HG03060 (cell line): ENCODE data around the gene GSK3B.

Experiments
- ATAC-seq: cut with Tn5 transposase; IDR thresholded peaks from one replicate; pipeline ENCODE4 v1.9.1; 2021; ENCODE audit warnings: low read depth, moderate number of reproducible peaks; ENCODE audit not compliant: unreplicated experiment

GSK3B gene

DNA sequence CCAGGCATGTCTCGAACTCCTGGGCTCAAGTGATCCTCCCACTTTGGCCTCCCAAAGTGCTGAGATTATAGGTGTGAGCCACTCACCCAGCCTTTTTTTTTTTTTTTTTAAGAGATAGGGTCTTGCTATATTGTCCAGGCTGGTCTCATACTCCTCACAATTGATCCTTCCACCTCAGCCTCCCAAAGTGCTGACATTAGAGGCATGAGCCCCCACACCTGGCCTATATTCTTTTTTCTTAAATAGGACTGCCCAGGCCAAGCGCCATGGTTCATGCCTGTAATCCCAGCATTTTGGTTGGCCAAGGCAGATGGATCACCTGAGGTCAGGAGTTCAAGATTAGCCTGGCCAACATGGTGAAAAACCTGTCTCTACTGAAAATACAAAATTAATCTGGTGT lies 299.8 kb downstream of the GSK3B start:
- no peak for ATAC-seq

DNA sequence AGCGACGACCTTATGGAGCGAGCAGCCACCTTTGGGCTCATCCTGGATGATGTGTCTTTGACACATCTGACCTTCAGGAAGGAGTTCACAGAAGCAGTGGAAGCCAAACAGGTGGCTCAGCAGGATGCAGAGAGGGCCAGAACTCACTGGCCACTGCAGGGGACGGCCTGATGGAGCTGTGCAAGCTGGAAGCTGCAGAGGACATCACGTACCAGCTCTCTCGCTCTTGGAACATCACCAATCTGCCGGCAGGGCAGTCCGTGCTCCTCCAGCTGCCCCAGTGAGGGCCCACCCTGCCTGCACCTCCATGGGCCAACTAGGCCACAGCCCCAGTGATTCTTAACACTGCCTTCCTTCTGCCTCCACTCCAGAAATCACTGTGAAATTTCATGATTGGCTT lies 302.0 kb downstream of the GSK3B start:
- no peak for ATAC-seq

DNA sequence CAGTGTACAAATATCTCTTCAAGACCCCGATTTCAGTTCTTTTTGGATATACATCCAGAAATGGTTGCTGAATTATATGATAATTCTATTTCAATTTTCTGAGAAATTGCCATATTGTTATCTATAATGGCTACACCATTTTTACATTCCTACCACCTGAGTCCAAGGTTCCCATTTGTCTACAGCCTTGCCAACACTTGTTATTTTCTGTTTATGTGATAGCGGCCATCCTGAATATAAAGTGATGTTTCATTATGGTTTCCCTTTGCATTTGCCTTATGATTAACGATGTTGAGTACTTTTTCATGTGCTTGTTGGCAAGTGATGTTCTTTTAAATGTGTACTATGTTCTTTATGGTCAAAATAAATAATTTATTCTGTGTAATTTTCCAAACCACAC lies 303.9 kb downstream of the GSK3B start:
- ATAC-seq: no peak

DNA sequence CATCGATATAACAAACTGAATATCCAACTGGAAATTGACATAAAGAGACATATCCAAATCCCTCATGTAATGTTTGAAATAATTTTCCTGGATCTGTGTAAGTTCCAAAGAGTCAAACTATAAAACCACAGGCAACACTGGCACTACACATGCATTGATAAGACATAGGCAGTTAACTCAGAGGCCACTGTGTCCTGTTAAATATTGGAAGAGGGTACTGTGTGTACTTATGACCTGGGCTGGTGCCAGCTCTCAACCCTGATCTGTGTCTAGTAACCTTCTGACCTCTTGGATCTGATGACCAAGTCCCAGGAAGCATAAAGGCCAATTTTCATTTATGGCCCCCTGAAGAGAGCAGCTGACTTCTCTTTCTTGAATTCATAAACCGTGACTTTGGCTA lies 307.8 kb downstream of the GSK3B start:
- ATAC-seq: no peak

DNA sequence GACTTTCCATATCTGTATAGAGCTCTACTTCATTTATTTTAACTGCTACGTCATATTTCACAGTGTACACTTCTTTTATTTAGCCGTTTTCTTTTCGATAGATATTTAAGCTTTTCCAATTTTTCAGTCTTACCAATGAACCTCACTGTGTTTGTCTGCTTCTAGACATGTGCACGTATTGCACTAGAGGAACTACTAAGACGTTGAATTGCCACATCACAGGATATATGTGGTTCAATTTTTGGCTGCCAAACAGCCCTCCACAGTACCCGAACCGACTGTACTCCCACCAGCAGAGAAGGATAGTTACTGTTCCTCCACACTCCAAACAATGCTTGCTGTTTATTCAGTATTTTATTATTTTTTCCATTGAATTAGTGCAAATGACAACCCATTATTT lies 310.4 kb downstream of the GSK3B start:
- ATAC-seq: no peak

DNA sequence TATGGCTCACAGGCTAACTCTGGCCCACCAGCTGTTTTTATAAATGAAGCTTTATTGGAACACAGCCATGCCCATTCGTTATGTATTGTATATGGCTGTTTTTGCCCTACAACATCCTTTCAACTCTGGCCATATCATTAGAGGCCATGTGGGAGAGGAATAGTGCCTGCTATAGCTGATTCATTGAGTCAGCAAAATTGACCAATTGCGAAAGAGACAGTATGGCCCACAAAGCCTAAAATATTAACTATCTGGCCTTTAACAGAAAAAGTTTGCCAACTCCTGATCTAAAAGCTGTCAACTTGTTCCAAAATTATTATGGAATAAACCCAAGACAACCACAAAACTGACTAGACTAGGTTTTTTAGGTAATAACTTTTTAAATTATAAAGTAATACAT lies 311.0 kb downstream of the GSK3B start:
- no peak for ATAC-seq

DNA sequence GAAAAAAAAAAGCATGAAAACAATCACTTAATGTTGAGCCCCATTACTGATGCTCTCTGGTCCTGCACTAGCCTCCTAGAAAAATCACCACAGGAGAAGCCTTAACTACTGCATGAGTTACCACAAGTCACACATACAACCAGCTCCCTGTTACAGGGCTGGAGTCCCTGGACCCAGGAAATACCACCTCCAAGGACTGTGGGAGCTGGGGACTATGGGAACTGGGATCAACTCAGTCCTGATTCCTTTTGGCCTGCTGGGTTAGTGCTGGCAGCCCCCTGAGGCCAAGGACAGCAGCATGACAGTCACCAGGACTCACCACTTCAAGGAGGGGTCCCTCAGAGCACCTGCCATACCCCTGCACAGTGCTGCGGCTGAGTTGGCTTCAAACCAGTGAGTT lies 311.8 kb downstream of the GSK3B start:
- ATAC-seq: no peak

DNA sequence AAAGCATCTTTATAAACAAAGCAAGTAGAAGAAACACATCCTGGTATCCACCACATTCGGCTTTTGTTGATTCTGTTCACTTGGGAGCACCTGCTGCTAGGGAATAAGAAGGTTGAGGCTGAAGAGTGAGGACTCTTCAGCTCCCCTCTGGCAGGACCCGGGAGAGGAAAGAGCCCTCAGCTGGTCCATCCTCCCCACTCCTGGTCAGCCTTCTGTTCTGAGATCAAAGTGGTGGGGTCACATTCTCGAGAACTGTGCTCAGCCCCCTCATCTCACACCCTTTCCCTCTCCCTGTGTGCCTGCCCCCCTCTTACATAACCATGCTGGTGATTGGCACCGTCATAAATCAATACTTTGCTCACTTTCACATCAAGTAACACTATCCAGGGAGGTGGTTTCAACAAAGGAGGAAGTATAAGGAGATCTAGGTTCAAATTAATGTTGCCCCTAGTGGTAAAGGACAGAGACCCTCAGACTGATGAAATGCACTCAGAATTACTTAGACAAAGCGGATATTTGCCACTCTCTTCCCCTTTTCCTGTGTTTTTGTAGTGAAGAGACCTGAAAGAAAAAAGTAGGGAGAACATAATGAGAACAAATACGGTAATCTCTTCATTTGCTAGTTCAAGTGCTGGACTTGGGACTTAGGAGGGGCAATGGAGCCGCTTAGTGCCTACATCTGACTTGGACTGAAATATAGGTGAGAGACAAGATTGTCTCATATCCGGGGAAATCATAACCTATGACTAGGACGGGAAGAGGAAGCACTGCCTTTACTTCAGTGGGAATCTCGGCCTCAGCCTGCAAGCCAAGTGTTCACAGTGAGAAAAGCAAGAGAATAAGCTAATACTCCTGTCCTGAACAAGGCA lies 312.7 kb downstream of the GSK3B start, which contains the start of gene NR1I2:
Gene NR1I2, plus strand, starts transcription at position 772 of the 869 bp plus-strand sequence.
- ATAC-seq: no peak

DNA sequence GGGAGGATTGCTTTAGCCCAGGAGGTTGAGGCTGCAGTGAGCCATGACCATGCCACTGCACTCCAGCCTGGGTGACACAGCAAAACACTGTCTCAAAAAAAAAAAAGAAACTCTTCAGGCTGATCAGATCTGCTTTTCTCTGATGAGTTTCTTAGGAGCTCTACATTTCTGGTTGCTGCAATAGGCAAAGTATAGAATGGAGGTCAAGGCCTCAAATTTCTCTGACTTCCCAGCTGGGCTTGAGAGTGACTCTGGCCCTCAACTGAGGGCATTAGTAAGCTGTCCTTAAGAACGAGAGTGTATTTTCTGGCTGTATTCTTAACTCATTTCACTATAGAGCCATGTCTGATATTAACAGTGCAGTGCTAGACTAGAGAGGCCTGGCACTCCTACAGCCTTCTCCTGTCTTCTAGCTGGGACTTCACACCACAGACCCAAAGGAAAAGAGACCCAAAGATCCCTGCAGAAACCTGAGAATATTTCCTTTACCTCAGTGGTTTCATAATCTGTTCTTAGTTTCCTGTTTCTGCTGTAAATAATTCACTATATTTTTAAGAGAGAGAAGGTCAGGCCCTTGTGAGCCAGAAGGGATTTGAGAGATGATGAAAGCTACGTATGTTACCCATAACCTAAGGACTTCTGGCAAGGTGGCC lies 314.4 kb downstream of the GSK3B start:
- no peak for ATAC-seq

DNA sequence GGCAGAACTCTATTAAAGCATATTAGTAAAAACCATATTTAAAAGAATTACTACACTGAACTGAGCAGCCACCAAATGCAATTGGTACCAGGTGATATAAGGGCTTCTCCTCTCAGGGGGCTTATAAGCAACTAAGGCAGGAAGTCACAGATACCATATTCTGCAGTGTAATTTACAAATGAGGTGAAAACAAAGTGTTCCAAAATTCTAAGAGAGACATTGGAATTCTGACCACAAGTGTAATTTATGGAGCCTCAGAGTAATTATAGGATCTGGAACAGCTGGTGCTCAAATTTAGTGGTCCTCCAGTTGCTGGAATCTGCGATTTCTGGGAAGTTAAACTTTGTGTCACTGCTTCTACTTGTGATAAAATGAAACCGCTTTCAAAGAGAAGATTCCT lies 315.4 kb downstream of the GSK3B start:
- ATAC-seq: no peak

DNA sequence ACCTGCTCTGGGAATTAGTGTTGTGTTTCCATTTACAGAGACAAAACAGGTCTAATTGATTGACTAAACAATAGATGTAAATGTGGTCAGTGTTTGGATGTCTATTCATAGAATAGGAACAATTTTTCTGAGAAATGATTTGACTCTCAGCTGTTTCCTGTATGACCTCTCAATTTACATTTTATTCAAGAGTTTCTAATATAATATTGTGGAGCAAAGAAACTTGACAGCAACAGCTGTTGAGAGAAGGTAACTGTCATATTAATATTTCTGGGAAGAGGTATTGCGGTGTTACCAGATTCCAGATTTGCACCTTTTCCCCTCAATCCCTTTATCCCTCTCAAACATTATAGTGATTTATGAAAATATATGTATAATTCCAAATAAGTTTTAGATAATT lies 316.1 kb downstream of the GSK3B start:
- ATAC-seq: no peak

DNA sequence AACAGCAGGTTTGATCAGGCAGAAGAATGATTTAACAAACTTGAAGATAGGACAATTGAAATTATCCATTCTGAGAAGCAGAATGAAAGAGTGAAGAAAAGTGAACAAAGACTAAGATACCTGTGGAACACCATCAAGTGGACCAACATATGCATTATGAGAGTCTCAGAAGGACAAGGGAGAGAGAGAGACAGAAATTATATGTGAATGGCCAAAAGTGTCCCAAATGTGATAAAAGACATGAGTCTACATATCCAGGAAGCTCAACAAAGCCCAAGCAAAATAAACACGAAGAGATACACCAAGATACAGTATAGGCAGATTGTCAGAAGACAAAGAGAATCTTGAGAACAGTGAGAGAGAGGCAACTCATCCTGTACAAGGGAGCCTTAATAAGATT lies 317.9 kb downstream of the GSK3B start:
- no peak for ATAC-seq

DNA sequence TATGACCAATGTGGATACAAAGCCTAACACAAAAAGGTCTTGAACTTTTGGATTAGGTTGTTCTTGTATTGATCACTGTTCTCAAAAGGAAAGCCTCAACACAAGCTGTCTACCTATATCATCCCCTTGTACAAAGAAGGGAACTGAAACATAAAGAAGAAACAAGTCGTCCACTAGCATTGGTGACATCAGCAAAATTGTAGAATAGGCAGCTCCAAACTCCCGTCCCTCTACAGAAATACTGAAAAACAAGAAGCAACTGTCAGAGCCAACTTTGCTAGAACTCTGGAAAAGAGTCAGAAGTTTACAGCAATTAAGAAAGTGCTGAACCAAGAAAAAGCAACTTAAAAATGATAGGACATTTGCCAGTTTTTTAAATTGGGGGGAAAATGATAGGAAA lies 319.8 kb downstream of the GSK3B start:
- ATAC-seq: no peak
